ENCODE results near the gene PTMS. TPM values are rescaled to one million over a fixed set of nuclear protein-coding genes. Genes with fewer than 3 reads are reported as not detected.
A peak's percentile ranks its signal among the peaks of the same experiment; 100 is the strongest.

The PTMS gene
- total and polyA plus RNA-seq, 9 of the 15 experiments (the other 6 are each of a cell fraction or from before 2014, with no cell fraction given), result 5.1 to 287 (median 78.5) TPM

- TF ChIP-seq ZFX (CRISPR knock-in tag; IDR thresholded peaks at IDR 0.05) (no peak), TRIM24 (IDR thresholded peaks at IDR 0.05) (peak; percentile 85 to 86), SMC3 (conservative IDR thresholded peaks at IDR 0.05; ENCODE audit: insufficient read depth, low read depth, low read length) (no peak), FOXO4 (CRISPR knock-in tag; IDR thresholded peaks at IDR 0.05) (no peak), KLF16 (IDR thresholded peaks at IDR 0.05) (peak; percentile 83), NEUROD1 (IDR thresholded peaks at IDR 0.05; ENCODE audit: borderline replicate concordance, low read depth, low read length, partially characterized antibody) (peak; percentile 50), TAF1 (IDR thresholded peaks at IDR 0.05; ENCODE audit: control insufficient read depth, extremely low read depth, insufficient read depth, low read length, severe bottlenecking) (no peak), NFATC3 (IDR thresholded peaks at IDR 0.05) (0 out of 2 replicates have a peak, but pooled peaks have one; percentile 32), HMGXB4 (CRISPR knock-in tag; IDR thresholded peaks at IDR 0.05) (no peak), MAFG (tag; conservative IDR thresholded peaks at IDR 0.05) (no peak), FOXK2 (conservative IDR thresholded peaks at IDR 0.05 in 1 of 2, IDR thresholded peaks at IDR 0.05 in 1 of 2; ENCODE audit: low read depth in 2 of 2) (peak; percentile 33 to 44; a peak in 1 of 4 replicates), L3MBTL2 (IDR thresholded peaks at IDR 0.05) (peak; percentile 42; the same call in 1 of the 2 replicates), JUND (IDR thresholded peaks at IDR 0.05; ENCODE audit: borderline replicate concordance, low read depth, low read length) (peak; percentile 58; the same call in 1 of the 2 replicates), JUND (tag; IDR thresholded peaks at IDR 0.05; ENCODE audit: borderline replicate concordance, low read depth, low read length) (no peak; the same call in 2 of the 3 replicates), ZNF318 (IDR thresholded peaks at IDR 0.05; ENCODE audit: borderline replicate concordance in 1 of 2, low read depth in 1 of 2) (0 out of 4 replicates have a peak, but pooled peaks of 1 of the 2 experiments have one; percentile 16)
Observed at GRCh38 chr12:6765048-6765633, 1.0 kb upstream of the PTMS start (continued).

All from K562 (cell line).